Measurements from ENCODE around the gene ACTL6B. TPM values are rescaled to one million over a fixed set of nuclear protein-coding genes. Genes with fewer than 3 reads are reported as not detected.

Gene ACTL6B
- total and polyA plus RNA-seq, 9 of the 15 experiments (the other 6 are each of a cell fraction or from before 2014, with no cell fraction given), result not detected

DNA sequence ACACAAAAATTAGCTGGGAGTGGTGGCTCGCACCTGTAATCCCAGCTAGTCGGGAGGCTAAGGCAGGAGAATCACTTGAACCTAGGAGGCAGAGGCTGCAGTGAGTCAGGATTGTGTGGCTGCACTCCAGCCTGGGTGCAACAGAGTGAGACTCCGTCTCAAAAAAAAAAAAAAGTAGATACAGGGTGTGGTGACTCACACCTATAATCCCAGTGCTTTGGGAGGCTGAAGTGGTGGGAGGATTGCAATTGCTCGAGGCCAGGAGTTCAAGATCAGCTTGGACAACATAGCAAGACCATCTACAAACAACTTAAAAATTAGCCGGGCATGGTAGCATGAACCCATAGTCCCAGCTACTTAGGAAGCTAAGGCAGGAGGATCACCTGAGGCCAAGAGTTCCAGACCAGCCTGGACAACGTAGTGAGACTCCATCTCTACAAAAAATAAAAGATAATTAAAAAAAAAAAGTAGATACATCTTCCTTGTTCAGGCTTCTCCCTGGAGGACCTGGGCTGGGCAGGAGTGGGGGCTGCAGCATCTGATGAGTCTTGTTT is 41.9 kb downstream of the ACTL6B start (continued):
- TF ChIP-seq DPF2 (IDR thresholded peaks at IDR 0.05) (peak; percentile 36; the same call in 1 of the 2 replicates), ETS1 (conservative IDR thresholded peaks at IDR 0.05; ENCODE audit: control insufficient read depth, low read depth, low read length) (no peak), KDM1A (IDR thresholded peaks at IDR 0.05) (peak in 1 of 2 experiments; percentile 50; a peak in 1 of 4 replicates), SMARCA5 (IDR thresholded peaks at IDR 0.05) (peak; percentile 40; the same call in 1 of the 2 replicates), ETV1 (tag; conservative IDR thresholded peaks at IDR 0.05; ENCODE audit: low read depth) (no peak), ZNF384 (IDR thresholded peaks at IDR 0.05; ENCODE audit: low read depth, low read length) (peak; percentile 74), PURB (CRISPR knock-in tag; IDR thresholded peaks at IDR 0.05; ENCODE audit: low read depth) (no peak), ZC3H11A (IDR thresholded peaks at IDR 0.05; ENCODE audit: low read depth, low read length) (no peak), ZC3H4 (CRISPR knock-in tag; IDR thresholded peaks at IDR 0.05; ENCODE audit: borderline replicate concordance) (no peak)

Measured in K562 (cell line).